Activated effector memory CD4-positive, alpha-beta T cell treated with Interleukin-2 at 50 U/mL for 16 hours (primary cell): Measurements from ENCODE around the gene FAM114A2.
"Not testable (repeated sequence)": the region's sequence is repeated elsewhere in the genome, so short reads cannot be mapped to it uniquely, and the experiment has no call there.

Experiments used
- DNase-seq: peaks from one replicate; pipeline ENCODE4 v3.0.0-alpha.2; 2020

Gene FAM114A2

DNA sequence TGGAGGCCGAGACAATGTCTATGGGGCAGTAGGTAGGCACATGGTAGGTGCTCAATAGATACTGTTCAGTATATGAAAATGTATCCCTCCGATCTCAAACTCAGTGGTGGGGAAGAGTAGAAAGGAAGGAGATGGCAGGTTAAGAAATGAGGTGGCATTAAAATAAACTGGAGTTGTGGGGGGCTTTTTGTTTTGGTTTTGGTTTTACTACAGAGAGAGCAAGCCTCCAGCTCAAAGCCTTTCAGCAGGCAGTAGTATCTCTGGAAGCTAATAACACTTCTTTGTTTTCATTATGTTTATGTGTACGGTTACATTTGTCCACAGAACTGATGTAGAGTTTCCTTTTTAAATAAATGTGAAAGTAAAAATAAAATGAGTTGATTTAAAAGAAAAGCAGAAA lies 8.6 kb upstream of the FAM114A2 start:
- DNase-seq, result no peak

DNA sequence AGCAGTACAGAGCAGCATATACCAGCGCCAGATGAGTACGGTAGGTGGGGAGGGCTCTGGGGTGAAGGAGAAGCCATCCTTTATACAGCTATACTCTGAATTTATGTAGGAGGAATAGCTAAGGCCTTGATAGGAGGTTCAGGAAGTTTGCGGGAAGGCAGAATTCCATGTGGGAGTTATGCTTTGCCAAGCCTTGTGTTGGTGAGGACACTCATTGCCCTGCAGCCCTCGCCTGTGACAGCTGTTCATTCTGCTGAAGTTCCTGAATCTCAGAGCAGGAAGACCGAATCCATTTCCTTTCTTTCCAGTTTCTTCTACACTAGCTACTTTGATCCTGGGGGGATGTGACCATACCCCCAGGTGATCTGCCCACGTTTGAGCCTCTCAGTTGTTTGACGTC lies 7.8 kb upstream of the FAM114A2 start:
- no peak for DNase-seq

DNA sequence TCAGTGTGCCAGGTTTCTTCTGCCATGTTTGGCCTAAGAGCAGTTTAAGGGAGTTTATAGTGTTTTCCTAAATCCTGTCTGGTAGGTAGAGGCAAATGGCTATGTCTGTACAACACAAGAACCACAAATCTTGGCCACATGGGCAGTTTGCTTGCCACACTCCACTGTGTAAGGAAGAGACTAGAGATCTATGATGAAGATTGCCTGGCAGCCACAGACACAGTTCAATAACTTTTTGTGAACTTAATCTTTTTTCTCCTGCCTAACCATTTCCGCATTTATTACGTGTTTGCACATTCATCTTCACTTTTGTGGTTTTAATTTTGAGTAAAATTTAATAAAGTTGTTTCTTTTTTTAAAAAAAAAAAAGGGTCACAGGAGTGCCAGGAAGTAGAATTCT lies 5.9 kb upstream of the FAM114A2 start:
- no peak for DNase-seq

DNA sequence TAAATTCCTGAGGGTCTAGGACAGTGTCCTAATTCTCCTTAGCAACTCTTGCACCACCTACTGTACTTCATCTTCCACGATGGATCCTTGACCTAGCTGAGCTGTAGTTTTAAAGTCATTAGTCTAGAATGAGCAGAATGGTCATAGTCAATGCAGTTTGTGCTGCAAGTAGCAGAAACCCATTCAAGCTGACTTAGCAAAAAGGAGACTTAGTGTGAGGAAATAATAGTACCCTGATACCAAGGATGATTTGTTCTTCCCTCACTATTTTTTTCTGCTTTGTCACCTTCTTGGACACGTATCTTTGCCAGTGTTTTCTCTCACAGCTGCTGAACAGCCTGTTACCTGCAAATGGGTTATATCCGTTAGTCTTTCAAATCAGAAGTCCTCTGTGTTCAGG lies 5.4 kb upstream of the FAM114A2 start:
- no peak for DNase-seq

DNA sequence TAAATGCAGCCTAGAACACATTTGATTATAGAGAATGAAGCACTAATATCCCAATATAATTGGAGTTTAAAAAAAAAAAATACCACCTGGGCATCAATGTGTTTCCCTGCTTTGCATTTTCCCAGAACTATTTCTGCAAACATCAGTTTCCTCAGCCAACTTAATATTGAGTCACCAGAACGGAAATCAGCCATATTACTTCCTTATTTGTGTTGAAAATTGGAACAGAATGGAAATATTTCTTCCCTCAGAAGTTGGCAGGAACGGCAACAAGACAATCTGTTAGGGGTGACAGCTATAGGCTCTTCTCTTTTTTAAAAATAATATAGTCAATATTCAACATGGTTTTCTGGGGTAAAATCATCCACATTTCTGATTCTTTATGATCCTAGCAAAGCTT lies 4.1 kb upstream of the FAM114A2 start:
- no peak for DNase-seq

DNA sequence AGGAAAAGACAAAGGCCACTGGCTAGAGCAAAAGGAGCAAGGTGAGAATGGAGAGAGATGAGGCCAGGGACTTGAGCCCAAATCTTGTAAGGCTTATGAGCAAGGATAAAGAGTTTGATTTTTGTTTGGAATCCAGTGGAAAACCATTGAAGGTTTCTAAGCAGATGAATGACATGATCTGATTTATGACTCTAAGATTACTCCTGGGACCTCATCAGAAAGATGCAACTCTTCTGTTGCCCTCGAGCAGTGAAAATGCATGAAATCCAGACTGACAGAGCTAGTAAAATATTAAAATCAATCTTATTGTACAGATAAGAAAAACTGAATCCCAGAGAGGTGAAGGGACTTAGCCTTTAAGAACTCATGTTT lies 734 bp upstream of the FAM114A2 start:
- no peak for DNase-seq

DNA sequence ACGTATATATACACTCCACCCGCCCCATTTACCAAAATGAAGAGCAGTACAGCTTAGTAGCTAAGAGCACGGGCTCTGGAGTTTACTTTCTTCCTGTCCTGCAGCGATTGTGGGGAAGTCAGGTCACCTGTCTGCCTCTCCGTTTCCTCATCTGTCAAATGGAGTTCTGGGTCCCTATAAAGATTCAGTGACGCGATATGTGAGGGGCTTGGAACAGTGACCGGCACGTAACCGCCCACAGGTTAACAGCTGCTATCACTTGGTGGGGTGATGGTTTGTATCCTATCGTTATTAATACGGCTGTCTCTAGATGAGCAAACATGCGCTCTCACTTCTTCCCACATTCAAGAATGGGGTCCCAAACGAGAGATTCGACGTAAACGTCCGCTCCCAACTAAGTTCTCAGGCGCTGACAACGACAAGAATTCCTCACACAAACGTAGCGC lies 426 bp downstream of the FAM114A2 start:
- DNase-seq, result peak; percentile 14

DNA sequence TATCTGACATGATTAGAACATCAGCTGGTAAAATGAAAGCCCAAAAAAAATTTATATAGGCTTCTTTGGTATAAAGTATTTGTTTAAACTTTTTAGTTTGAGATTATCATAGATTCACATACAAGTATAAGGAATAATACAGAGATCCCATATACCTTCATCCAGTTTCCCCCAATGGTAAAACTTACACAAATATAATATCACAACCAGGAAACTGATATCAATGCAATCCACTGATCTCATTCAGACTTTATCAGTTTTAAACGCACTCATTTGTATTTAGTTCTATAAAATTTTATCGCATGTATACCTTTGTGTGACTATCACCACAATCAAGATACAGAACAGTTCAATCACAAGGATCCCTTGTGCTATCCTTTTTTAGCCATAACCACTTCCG lies 3.8 kb downstream of the FAM114A2 start:
- no peak for DNase-seq

DNA sequence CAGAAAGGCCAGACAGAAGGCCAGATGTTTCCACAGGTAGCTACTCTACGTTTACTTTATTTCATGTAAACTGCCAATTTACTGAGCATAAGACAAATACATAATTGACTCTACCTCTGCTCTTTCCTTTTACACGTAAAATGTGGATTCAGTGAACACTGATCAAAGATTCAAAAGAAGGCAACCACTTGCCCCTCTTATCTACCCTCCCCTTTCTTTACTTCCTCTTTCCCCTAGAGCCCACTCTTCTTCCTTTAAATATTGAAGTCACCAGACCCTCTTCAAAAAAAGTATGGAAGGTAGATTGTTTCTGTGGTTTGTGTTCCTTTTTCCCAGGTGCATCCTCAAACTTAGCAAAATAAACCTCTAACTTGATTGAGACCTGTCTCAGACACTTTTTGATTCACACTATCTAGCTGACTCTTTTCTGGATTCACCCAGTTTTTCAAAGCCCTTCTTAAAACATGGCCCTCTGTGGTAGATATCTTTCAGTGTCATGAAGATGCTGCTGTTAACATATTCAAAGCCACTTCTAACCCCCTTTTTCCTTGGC lies 6.7 kb downstream of the FAM114A2 start:
- DNase-seq, result no peak

DNA sequence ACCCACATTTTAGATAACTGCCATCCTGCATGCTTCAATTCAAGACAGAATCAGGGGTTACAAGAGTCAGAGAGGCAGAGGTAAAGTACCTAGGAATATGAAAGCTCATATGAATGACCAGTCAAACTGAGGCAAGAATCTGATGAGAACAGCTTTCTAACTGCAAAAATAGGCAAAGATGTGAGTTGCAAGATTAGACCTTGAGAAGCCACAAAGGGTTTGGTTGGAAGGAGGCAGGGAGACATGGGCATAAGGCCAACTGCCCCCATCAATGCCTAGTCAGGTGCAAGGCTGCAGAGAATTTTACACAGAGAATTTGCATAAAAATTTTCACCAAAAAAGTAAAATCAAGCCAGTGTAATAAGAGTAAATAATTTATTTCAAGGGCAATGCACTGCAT lies 12.8 kb downstream of the FAM114A2 start:
- DNase-seq, result no peak

DNA sequence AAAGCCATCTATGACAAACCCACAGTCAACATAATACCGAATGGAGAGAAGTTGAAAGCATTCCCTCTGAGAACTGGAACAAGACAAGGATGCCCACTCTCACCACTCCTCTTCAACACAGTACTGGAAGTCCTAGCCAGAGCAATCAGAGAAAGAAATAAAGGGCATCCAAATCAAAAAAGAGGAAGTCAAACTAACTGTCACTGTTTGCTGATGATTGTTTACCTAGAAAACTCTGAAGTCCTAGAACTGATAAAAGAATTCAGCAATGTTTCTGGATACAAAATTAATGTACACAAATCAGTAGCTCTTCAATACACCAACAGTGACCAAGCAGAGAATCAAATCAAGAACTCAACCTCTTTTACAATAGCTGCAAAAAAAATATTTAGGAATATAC lies 19.8 kb downstream of the FAM114A2 start:
- not testable (repeated sequence) for DNase-seq

DNA sequence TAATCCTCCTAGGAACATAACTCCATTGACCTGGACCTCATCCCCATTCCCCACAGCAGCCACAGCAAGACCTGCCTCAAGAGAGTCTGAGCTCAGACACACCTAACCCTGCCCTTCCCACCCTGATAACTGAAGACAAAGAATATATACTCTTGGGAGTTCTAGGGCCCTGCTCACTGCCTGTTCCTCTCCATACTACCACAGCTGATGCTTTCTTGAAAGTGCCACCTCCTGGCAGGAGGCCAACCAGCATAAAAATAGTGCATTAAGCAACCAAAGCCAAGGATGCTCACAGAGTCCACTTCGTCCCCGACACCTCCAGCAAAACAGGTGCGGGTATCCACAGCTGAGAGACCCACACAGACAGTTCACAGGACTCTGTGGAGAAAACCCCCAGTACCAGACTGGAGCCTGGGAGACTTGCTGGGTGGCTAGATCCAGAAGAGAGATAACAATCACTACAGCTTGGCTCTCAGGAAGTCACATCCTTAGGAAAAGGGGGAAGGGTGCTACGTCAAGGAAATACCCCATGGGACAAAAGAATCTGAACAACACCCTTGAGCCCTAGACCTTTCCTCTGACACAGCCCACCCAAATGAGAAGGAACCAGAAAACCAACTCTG lies 23.5 kb downstream of the FAM114A2 start:
- DNase-seq, result no peak

DNA sequence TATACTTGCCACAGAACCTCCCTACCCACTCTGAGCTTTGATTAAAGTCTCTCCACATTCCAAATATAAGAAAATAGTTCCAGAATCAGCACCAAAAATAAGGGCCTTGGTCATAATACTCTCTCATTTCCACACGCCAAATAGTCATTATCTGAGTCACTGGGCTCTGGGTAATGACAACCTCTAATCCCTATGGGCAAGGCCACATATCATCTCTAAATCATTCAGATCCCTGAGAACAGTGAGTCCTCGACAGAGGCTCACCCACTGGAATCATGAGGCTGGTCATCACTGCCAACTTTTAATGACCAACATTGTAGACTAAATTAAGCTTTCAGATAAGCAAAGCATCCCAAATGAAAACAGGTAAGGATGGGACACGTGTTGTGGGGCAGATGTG lies 28.1 kb downstream of the FAM114A2 start:
- DNase-seq, result no peak

DNA sequence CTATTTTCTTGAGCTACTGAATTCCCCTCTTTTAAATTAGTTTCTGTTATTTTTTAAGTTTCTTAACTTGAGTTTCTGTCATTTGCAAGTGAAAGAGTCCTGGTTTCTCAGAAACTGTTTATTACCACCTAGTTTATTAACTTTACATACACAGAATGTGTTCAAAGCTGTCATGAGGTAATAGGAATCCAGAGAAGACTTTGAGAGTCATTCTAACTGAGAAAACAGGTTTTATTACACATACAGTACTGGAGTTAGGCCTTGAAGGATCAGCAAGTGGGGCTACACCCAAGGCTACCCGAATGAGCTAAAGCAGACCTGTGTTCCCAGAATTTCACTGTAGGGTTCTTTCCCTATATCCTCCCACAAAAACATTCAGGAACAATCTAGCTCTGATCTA lies 33.1 kb downstream of the FAM114A2 start:
- DNase-seq, result no peak

DNA sequence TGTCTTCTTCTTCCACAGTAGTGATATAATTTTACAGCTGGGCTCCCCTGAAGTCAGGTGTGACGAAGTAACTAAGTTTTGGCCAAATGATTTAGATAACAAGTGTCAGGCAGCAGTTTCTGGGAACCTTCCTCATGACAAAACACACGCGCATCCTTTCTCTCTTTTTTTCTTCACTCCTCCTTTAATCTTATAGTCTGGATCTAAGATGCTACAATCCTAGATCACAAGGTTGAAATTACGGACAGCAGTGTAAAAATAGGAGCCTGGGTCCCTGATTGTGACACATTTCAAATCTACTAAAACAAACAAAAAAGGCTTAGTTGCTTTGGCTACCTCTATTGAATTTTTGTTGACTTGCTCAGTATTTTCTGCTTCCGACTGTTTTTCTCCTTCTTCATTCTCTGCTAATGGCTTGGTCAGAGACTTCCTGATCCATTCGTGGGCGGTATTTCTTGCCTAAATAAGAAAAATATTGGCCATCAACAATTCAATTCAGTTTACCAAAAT lies 36.1 kb downstream of the FAM114A2 start:
- no peak for DNase-seq

DNA sequence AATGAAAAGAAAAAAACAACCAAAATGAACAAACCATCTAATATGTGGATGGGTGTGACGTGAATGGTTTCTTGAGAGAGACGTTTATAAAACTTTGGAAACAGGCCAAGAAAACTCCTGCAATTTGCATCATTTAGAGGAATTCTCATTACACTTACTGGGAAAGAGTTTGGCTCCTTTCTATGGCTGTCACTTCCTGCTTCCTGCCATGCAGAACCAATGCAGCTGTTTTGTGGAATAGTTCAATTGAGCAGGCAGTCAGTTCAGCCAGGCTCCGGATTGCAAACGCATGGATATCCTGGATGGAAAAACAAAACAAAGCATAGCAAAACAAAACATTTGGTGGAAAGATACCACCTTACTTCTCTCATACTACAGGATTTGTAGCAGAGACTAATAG lies 36.6 kb downstream of the FAM114A2 start:
- DNase-seq, result no peak

DNA sequence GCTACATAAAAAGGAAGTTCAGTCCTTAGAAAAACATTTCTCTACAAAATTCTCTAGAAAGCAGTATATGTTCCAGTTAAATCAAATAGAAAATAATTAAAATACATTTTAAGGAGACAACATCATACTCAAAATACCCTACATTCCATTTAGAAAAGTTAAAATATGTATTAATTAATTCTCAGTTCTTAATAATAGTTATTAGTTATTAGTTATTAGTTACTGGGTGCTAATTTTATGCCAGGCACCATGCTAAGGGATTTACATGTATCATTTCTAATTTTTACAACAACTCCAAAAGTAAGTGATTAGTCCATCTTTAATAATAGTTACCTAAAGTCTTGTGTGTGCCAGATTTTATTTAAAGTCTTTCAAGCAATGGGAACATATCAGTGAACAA lies 38.0 kb downstream of the FAM114A2 start:
- DNase-seq, result no peak

DNA sequence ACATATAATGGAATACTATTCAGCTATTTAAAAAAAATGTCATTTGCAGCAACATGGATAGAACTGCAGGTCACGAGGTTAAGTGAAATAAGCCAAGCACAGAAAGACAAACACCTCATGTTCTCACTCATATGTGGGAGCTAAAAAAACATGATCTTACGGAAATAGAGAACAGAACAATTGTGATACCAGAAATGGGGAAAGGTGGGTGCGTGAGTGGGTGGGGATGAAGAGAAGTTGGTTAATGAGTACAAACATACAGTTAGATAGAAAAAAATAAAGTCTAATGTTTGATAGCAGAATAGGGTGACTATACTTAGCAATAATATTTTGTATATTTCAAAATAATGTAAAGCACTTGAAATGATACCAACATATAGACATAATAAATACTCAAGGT lies 38.7 kb downstream of the FAM114A2 start:
- DNase-seq, result no peak

DNA sequence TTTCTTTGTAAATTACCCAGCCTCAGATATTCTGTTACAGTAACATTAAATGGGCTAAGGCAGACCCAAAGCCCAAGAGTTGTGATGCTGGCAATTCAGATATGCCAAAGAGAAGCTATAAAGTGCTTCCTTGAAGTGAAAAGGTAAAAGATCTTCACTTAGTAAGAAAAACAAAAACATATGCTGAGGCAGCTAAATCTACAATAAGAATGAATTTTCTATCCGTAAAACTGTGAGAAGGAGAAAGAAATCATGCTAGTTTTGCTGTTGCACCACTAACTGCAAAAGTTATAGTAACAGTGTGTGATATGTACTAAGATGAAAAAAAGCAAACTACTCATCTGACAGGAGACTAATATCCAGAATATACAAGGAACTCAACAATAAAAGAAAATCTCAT lies 39.9 kb downstream of the FAM114A2 start:
- DNase-seq, result no peak

DNA sequence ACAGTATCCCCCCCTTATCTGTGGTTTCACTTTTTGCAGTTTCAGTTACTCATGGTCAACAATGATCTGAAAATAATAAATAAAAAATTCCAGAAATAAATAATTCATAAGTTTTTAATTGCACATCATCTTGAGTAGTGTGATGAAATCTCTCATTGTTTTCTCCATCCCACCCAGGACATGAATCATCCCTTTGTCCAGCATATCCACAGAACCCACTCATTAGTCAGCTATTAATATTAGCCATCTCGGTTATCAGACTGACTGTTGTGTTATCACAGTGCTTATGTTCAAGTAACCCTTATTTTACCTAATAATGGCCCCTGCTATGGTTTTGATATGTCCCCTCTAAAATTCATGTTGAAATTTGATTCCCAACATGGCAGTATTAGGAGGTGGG lies 40.7 kb downstream of the FAM114A2 start:
- no peak for DNase-seq

DNA sequence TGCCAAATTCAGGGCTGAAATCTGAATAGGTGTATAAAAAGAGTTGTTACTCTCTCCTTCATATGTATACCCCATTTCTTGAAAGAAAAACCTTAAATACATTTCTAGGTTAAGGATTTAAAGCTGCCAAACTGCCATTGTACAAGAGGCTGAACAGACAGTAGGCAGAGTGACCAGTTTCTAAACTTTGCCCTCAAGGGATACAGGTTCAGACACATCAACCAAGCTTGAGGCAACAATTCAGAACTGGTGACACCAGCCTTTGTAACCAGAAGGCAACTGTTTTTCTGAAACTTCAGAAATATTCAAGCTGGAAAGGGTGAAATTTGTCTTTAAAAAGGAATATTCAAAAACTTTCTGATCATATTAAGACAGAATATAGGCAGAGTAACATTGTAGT lies 47.5 kb downstream of the FAM114A2 start:
- no peak for DNase-seq

DNA sequence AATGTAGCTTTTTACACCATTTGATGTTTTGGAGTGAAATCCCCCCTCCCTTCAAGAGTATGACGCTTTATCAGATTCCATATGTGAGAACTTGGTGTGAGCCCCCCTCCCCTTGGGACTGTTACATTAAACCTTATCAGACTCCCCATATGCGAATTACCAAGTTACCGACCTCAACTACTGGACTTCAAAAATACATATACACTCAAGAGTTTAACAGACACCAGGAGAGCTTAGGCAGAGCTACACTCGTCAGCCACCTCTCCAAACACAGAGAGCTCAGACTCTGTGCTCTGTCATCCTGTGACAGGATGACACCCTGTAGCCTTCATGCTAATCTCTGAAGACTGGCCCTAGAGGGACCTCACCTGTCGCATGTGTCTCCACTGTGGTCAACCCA lies 50.2 kb downstream of the FAM114A2 start:
- DNase-seq, result no peak

DNA sequence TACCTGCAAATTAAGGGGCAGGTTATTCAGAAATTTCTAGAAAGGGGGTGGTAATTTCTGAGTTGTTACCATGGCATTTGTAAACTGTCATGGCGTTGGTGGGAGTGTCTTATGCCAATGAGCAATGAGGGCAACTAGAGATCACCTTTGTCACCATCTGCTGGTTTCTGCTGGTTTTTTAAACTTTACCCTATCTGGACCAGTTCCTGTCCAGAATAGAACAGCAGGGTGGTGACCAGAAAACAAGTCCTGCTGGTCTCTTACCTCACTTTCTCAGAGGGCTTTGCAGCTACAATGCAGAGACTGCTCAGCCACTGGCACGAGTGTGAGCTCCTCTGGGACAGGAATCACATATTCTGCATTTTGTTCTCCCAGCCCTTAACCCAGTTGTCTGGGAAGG lies 51.4 kb downstream of the FAM114A2 start:
- no peak for DNase-seq

DNA sequence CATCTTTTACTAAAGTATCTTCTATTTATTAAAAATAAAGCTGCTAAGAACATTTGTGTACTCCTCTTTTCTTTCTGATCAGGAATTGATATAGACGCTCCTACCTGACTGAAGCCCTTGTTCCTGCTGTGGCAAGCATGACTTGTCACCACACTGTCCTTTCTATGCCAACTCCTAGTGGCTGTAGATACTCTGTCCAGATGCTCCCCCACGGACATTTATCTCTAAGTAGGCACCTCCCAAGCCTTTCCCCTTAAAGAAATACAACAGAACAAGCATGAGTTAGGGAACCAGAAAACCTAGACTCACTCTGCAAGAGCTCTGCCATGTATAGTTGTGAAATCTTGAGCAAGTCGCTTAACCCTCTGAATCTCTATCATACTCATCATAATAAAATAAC lies 53.2 kb downstream of the FAM114A2 start:
- no peak for DNase-seq

DNA sequence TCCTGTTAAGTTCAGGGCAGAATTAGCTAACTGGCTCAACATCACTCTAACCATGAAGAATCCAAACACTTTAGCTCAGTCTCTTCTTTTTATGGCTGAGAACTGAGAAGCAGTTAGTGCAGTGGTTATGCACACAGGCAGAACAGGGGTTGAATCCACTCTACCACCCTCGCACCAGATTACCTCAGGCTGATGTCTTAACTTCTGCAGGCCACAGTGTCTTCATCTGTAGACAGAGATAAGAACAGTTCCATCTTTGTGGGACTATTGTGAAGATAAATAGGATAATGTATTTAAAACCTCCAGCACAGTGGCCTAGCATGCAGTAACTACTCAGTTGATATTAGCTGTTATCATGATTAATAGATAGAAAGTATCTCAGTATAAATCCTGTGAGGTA lies 54.8 kb downstream of the FAM114A2 start:
- DNase-seq, result no peak
